Breast epithelium (tissue), 3 donors: Measurements from ENCODE around the gene CTSH.

ENCODE experiments used
- POLR2AphosphoS5 ChIP-seq, 3 donors: sonication (generic); formaldehyde crosslinking; IDR thresholded peaks; one replicate each; pipeline ENCODE4 v1.6.1; 2017; ENCODE audit warnings: antibody characterized with exemption in 3 of 3
- TF ChIP-seq, protein P1 (sequence below), 3 donors: fragments of 450-650 bp; IDR thresholded peaks; one replicate each; pipeline ENCODE4 v1.5.1; 2016 to 2017; ENCODE audit warnings: antibody characterized with exemption in 3 of 3, mild to moderate bottlenecking in 3 of 3, moderate library complexity in 3 of 3

DNA sequence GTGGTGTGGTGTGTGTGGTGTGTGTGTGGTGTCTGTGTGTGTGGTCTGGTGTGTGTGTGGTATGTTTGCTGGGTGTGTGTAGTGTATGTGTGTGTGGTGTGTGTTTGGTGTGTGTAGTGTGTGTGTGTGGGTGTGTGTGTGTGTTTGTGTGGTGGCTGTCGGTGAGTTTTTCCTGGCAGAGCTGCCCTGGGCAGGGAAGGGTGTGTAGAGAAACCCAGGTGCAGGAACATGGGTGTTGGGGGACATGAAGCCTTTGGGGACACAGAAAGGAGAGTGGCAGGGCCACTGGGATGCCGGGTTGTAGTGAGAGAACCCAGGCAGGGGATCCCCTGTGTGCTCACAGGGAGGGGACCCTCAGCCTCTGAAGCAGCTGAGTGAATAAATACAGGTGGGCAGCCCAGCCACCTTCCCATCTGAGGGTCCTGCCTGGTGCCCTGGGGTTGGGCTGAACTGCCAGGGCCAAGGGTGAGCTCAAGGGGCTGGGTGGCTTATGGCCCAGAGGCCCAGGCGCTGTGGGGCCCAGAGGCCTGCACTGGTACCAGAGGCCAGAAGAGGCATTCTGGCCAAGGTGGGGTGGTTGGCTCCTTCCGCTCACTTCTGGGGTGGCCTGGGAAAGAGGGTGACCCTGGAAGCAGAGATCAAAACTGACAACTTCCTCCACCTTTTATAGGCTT lies 48.5 kb upstream of the CTSH start:
- TF ChIP-seq, protein P1, sequence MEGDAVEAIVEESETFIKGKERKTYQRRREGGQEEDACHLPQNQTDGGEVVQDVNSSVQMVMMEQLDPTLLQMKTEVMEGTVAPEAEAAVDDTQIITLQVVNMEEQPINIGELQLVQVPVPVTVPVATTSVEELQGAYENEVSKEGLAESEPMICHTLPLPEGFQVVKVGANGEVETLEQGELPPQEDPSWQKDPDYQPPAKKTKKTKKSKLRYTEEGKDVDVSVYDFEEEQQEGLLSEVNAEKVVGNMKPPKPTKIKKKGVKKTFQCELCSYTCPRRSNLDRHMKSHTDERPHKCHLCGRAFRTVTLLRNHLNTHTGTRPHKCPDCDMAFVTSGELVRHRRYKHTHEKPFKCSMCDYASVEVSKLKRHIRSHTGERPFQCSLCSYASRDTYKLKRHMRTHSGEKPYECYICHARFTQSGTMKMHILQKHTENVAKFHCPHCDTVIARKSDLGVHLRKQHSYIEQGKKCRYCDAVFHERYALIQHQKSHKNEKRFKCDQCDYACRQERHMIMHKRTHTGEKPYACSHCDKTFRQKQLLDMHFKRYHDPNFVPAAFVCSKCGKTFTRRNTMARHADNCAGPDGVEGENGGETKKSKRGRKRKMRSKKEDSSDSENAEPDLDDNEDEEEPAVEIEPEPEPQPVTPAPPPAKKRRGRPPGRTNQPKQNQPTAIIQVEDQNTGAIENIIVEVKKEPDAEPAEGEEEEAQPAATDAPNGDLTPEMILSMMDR (IDR thresholded peaks at IDR 0.05): no peak
- no peak for TF ChIP-seq POLR2AphosphoS5 (IDR thresholded peaks at IDR 0.05)
